ENCODE results near the gene CNTF. TPM values are rescaled to one million over a fixed set of nuclear protein-coding genes. Genes with fewer than 3 reads are reported as not detected.

The CNTF gene
- total RNA-seq, 1 experiment from 2014 or later: 1.6 TPM

GRCh38 chr11:58659404-58659803 is 36.9 kb downstream of the CNTF start:
- Histone ChIP-seq H3K9me3 (ENCODE audit: low read length) (no peaks in the 10 kb centered on the region), H3K79me2 (ENCODE audit: low read length) (no peaks in the 10 kb centered on the region), H3K27me3 (ENCODE audit: low read length) (no peaks in the 10 kb centered on the region), H2AFZ (ENCODE audit: low read length) (no peak overlapping the region), H3K9me2 (replicated peaks; ENCODE audit: low read length) (no peaks in the 10 kb centered on the region), H4K20me1 (ENCODE audit: low read length) (no peaks in the 10 kb centered on the region), H3K4me2 (ENCODE audit: low read length) (peak overlapping the region; percentile 73), H3F3A (ENCODE audit: low read length, unreplicated experiment) (peaks cover 9% of the 10 kb centered on the region), H3K9ac (ENCODE audit: low read length) (peak overlapping the region; percentile 34), H3K4me1 (ENCODE audit: insufficient read depth, low read length) (peaks cover 38% of the 10 kb centered on the region), H3K36me3 (ENCODE audit: low read depth, low read length) (no peaks in the 10 kb centered on the region), H3K27ac (ENCODE audit: low read length) (peak overlapping the region; percentile 85), H3K4me3 (ENCODE audit: low read length) (peak overlapping the region; percentile 39; the same call in 1 of the 2 replicates)
- no TSS peak for BruUV-seq (replicated peaks)
- CTCF ChIA-PET: interaction anchor here (0.6 to 0.9 kb wide), 2 partner anchors 29 to 137 kb away, joined by 3 read pairs; no protein-coding TSS in a partner anchor
- peak; percentile 93 for ATAC-seq
- intact Hi-C loops (cut with micrococcal nuclease): loop anchor here (1.0 kb wide), 1 partner anchor 86 kb away; no protein-coding TSS in a partner anchor
- no peak for TF ChIP-seq CTCF (conservative IDR thresholded peaks at IDR 0.05; ENCODE audit: low read depth, low read length)
- TF ChIP-seq EZH2phosphoT487 (IDR thresholded peaks at IDR 0.05; ENCODE audit: borderline replicate concordance, low read length): no peak
- TF ChIP-seq EZH2 (IDR thresholded peaks at IDR 0.05; ENCODE audit: low read length, unreplicated experiment): no peak
- peak; percentile 98 for DNase-seq
- POLR2A ChIA-PET (ENCODE audit: unreplicated experiment): interaction anchor here (0.7 kb wide), 1 partner anchor 15 kb away, joined by 3 read pairs; no protein-coding TSS in a partner anchor

- Histone ChIP-seq H4K20me1 (ENCODE audit: low read length) (no peaks in the 10 kb centered on the region), H3K27ac (ENCODE audit: low read length) (peak overlapping the region; percentile 85), H3F3A (ENCODE audit: low read length, unreplicated experiment) (peaks cover 9% of the 10 kb centered on the region), H3K4me1 (ENCODE audit: insufficient read depth, low read length) (peaks cover 32% of the 10 kb centered on the region), H3K4me3 (ENCODE audit: low read length) (peak overlapping the region; percentile 29; the same call in 1 of the 2 replicates), H3K9me3 (ENCODE audit: low read length) (no peaks in the 10 kb centered on the region), H3K27me3 (ENCODE audit: low read length) (no peaks in the 10 kb centered on the region), H3K36me3 (ENCODE audit: low read depth, low read length) (no peaks in the 10 kb centered on the region), H3K79me2 (ENCODE audit: low read length) (no peaks in the 10 kb centered on the region), H3K4me2 (ENCODE audit: low read length) (peak overlapping the region; percentile 73), H2AFZ (ENCODE audit: low read length) (0 out of 2 replicates have a peak overlapping the region, but pooled peaks have one; percentile 10), H3K9ac (ENCODE audit: low read length) (peak overlapping the region; percentile 24), H3K9me2 (replicated peaks; ENCODE audit: low read length) (no peaks in the 10 kb centered on the region)
- ChIA-PET CTCF (interaction anchor here (0.6 to 0.9 kb wide), 2 partner anchors 30 to 136 kb away, joined by 3 read pairs; no protein-coding TSS in a partner anchor), POLR2A (ENCODE audit: unreplicated experiment) (interaction anchor here (0.5 to 0.7 kb wide), 2 partner anchors 15 to 425 kb away, joined by 3 to 4 read pairs; no protein-coding TSS in a partner anchor)
- ATAC-seq (peak; percentile 62), DNase-seq (peak; percentile 58)
- BruUV-seq (replicated peaks): no TSS peak
- intact Hi-C loops (cut with micrococcal nuclease): loop anchor here (1.0 kb wide), 1 partner anchor 87 kb away; no protein-coding TSS in a partner anchor
- TF ChIP-seq EZH2 (IDR thresholded peaks at IDR 0.05; ENCODE audit: low read length, unreplicated experiment) (no peak), EZH2phosphoT487 (IDR thresholded peaks at IDR 0.05; ENCODE audit: borderline replicate concordance, low read length) (no peak)
Observed at GRCh38 chr11:58659910-58660570, 37.6 kb downstream of the CNTF start.

- H3K9me2 ChIP-seq (replicated peaks; ENCODE audit: low read length): no peaks in the 10 kb centered on the region
- POLR2A ChIA-PET (ENCODE audit: unreplicated experiment): interaction anchor here (0.6 kb wide), 1 partner anchor 945 kb away, joined by 4 read pairs; no protein-coding TSS in a partner anchor
- H3K27ac ChIP-seq (ENCODE audit: low read length): no peak overlapping the region
Observed at GRCh38 chr11:58671983-58672633, 49.6 kb downstream of the CNTF start.

More at GRCh38 chr11:58671983-58672633, 49.6 kb downstream of the CNTF start:
- CTCF ChIA-PET: interaction anchor here (0.7 kb wide), 2 partner anchors 482 to 912 kb away, joined by 3 to 4 read pairs; no protein-coding TSS in a partner anchor
- Histone ChIP-seq H3K79me2 (ENCODE audit: low read length) (no peaks in the 10 kb centered on the region), H2AFZ (ENCODE audit: low read length) (no peak overlapping the region), H4K20me1 (ENCODE audit: low read length) (no peaks in the 10 kb centered on the region), H3K4me2 (ENCODE audit: low read length) (no peak overlapping the region), H3K4me3 (ENCODE audit: low read length) (no peak overlapping the region), H3K4me1 (ENCODE audit: insufficient read depth, low read length) (no peaks in the 10 kb centered on the region), H3K36me3 (ENCODE audit: low read depth, low read length) (no peaks in the 10 kb centered on the region), H3F3A (ENCODE audit: low read length, unreplicated experiment) (no peaks in the 10 kb centered on the region), H3K27me3 (ENCODE audit: low read length) (no peaks in the 10 kb centered on the region), H3K9ac (ENCODE audit: low read length) (no peak overlapping the region), H3K9me3 (ENCODE audit: low read length) (no peaks in the 10 kb centered on the region)
- intact Hi-C loops (cut with micrococcal nuclease): no loop called here
- ATAC-seq (no peak), DNase-seq (no peak)
- TF ChIP-seq CTCF (conservative IDR thresholded peaks at IDR 0.05; ENCODE audit: low read depth, low read length): no peak
- no peak for TF ChIP-seq EZH2 (IDR thresholded peaks at IDR 0.05; ENCODE audit: low read length, unreplicated experiment)
- no peak for TF ChIP-seq EZH2phosphoT487 (IDR thresholded peaks at IDR 0.05; ENCODE audit: borderline replicate concordance, low read length)
- no TSS peak for BruUV-seq (replicated peaks)
